Measurements from ENCODE around the gene KCTD16. TPM values are rescaled to one million over a fixed set of nuclear protein-coding genes. Genes with fewer than 3 reads are reported as not detected.

The KCTD16 gene
- polyA plus RNA-seq, 1 donor (not counting 4 experiments of a cell fraction or from before 2014, with no cell fraction given), result 0.04 TPM

DNA sequence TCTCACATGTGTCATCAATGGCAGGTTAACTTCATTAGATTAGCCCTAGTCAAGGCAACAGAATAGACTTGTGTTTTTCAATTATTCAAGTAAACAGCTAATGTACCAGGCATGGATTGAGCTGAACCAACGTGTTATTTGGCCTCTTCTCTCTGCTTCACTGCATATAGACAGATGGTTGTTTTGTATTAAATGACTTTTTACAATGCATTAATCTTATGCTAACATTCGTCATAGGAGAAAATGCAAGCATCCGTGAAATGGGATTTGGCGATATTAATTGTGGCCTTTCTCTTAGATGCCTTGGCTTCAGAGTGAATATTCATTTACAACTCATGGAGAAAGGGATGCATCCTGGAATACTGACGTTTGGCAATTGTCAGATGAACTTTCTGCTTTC is 208.0 kb downstream of the KCTD16 start:
- no peak for DNase-seq (ENCODE audit: low read depth, low spot score)
- Histone ChIP-seq H3K27me3 (ENCODE audit: control insufficient read depth, extremely low read depth, insufficient read depth, low read length) (no peaks in the 10 kb centered on the region), H3K79me2 (ENCODE audit: control insufficient read depth, insufficient read depth, low read length) (no peaks in the 10 kb centered on the region), H3K36me3 (ENCODE audit: control insufficient read depth in 2 of 2, extremely low read depth in 1 of 2, insufficient read depth in 2 of 2, low read length in 2 of 2) (no peaks in the 10 kb centered on the region), H2AFZ (ENCODE audit: control insufficient read depth, low read length) (no peak overlapping the region), H4K20me1 (ENCODE audit: control insufficient read depth, extremely low read depth, insufficient read depth, low read length) (no peaks in the 10 kb centered on the region), H3K9ac (ENCODE audit: control insufficient read depth, extremely low read depth, insufficient read depth, low read length) (no peak overlapping the region), H3K27ac (ENCODE audit: control insufficient read depth, insufficient read depth, low read length) (no peak overlapping the region), H3K4me1 (ENCODE audit: control insufficient read depth, extremely low read depth, insufficient read depth, low read length) (no peaks in the 10 kb centered on the region), H3K4me3 (ENCODE audit: control insufficient read depth in 2 of 3, extremely low read depth in 1 of 3, insufficient read depth in 2 of 3, low read depth in 1 of 3, low read length in 3 of 3) (no peak overlapping the region), H3K9me1 (ENCODE audit: control insufficient read depth, extremely low read depth, insufficient read depth, low read length) (no peaks in the 10 kb centered on the region), H3K9me3 (ENCODE audit: control insufficient read depth, low read depth, low read length) (no peaks in the 10 kb centered on the region), H3K4me2 (ENCODE audit: control insufficient read depth, extremely low read depth, insufficient read depth, low read depth, low read length) (no peak overlapping the region)
- FAIRE-seq, result no peak
- dilution Hi-C loops (cut with MboI; ENCODE audit: extremely low pct_ligation_motif_present, low sequenced_read_pairs), result no loop called here
- TF ChIP-seq CTCF (optimal IDR thresholded peaks at IDR 0.05 in 1 of 3, IDR thresholded peaks at IDR 0.05 in 1 of 3, conservative IDR thresholded peaks at IDR 0.05 in 1 of 3; ENCODE audit: extremely low read depth in 1 of 3, insufficient read depth in 2 of 3, low read length in 3 of 3) (no peak), EZH2 (IDR thresholded peaks at IDR 0.05; ENCODE audit: low read length) (no peak)

DNA sequence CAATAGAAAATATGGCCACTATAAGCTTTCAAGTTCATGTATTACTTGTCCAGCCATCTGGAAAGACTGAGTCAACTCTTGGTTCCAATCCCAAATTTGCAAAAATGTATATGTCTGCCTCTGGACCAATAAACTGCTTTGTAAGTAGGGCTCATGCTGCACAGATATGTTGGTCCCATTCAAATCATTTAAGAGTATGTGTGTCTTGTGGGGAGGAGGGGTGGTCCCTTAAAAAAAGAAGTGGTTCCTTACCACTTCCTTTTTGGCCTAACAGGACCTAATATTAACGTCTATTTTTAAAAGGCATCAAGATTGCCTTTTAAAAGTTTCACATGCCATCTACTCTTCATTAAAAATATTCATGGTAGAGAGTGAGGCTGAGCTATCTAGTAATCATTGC is 214.9 kb downstream of the KCTD16 start:
- no peak overlapping the region for H3K4me2 ChIP-seq (ENCODE audit: control insufficient read depth, extremely low read depth, insufficient read depth, low read depth, low read length)
- no peak for FAIRE-seq

More for the DNA sequence above, 214.9 kb downstream of the KCTD16 start:
- H2AFZ ChIP-seq (ENCODE audit: control insufficient read depth, low read length), result no peak overlapping the region
- no peaks in the 10 kb centered on the region for H3K9me1 ChIP-seq (ENCODE audit: control insufficient read depth, extremely low read depth, insufficient read depth, low read length)
- H3K27me3 ChIP-seq (ENCODE audit: control insufficient read depth, extremely low read depth, insufficient read depth, low read length), result no peaks in the 10 kb centered on the region
- no peak overlapping the region for H3K9ac ChIP-seq (ENCODE audit: control insufficient read depth, extremely low read depth, insufficient read depth, low read length)
- TF ChIP-seq CTCF (optimal IDR thresholded peaks at IDR 0.05 in 1 of 3, IDR thresholded peaks at IDR 0.05 in 1 of 3, conservative IDR thresholded peaks at IDR 0.05 in 1 of 3; ENCODE audit: extremely low read depth in 1 of 3, insufficient read depth in 2 of 3, low read length in 3 of 3), result no peak
- TF ChIP-seq EZH2 (IDR thresholded peaks at IDR 0.05; ENCODE audit: low read length), result no peak
- H3K9me3 ChIP-seq (ENCODE audit: control insufficient read depth, low read depth, low read length), result no peaks in the 10 kb centered on the region
- no peaks in the 10 kb centered on the region for H3K36me3 ChIP-seq (ENCODE audit: control insufficient read depth in 2 of 2, extremely low read depth in 1 of 2, insufficient read depth in 2 of 2, low read length in 2 of 2)
- dilution Hi-C loops (cut with MboI; ENCODE audit: extremely low pct_ligation_motif_present, low sequenced_read_pairs), result no loop called here
- no peak for DNase-seq (ENCODE audit: low read depth, low spot score)
- no peaks in the 10 kb centered on the region for H3K4me1 ChIP-seq (ENCODE audit: control insufficient read depth, extremely low read depth, insufficient read depth, low read length)
- H4K20me1 ChIP-seq (ENCODE audit: control insufficient read depth, extremely low read depth, insufficient read depth, low read length), result no peaks in the 10 kb centered on the region
- H3K27ac ChIP-seq (ENCODE audit: control insufficient read depth, insufficient read depth, low read length), result no peak overlapping the region
- H3K4me3 ChIP-seq (ENCODE audit: control insufficient read depth in 2 of 3, extremely low read depth in 1 of 3, insufficient read depth in 2 of 3, low read depth in 1 of 3, low read length in 3 of 3), result no peak overlapping the region
- no peaks in the 10 kb centered on the region for H3K79me2 ChIP-seq (ENCODE audit: control insufficient read depth, insufficient read depth, low read length)
